GM19099 (cell line): Measurements from ENCODE around the gene SDK2.

Source experiments
- POLR2A ChIP-seq: IDR thresholded peaks from 3 replicates; pipeline ENCODE4 v1.6.1; 2011; ENCODE audit warnings: low read depth; ENCODE audit not compliant: insufficient read length; ENCODE audit errors: extremely low read depth

SDK2 gene

DNA sequence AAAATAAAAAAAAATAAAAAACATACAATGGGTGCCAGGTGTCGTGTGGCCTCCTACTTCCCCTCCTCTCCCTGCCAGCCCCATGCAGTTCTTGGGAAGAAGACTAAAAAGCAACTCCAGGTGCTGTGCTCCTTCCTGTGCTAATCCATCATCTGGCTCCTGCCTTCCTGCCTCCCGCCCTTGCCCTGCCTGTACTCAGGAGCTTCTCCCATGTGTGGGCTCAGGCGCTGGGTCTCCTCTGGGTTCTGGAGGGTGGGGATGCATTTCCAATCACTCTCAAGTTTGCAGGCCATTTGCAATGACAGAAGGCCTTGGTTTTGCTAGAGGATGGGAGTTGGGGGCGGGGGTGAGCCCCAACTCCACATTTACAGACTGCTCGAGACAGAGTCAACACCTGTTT is 122.9 kb downstream of the SDK2 start:
- TF ChIP-seq POLR2A = no peak

DNA sequence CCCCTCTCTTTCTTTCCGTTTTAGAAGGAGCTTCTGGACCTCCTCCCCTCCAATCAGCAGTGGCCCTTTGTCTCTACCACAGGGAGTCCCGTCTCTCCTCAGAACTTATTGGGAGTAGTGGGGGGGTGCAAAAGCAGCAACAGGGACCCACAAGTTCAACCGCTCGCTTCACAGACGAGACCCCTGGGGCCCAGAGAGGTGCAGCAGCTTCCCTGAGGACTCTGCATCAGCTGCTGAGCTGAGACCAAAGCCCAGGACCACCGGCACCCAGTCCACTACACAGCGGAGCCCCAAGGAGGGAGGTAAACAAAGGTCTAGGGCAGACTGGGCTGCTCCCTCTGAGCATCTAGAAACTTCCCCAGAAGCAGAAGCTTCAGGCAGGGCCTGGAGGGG is 123.9 kb downstream of the SDK2 start:
- TF ChIP-seq POLR2A = no peak

- no peak for TF ChIP-seq POLR2A
These were observed 124.4 kb downstream of the SDK2 start for GRCh38 chr17:73519714-73520368.

DNA sequence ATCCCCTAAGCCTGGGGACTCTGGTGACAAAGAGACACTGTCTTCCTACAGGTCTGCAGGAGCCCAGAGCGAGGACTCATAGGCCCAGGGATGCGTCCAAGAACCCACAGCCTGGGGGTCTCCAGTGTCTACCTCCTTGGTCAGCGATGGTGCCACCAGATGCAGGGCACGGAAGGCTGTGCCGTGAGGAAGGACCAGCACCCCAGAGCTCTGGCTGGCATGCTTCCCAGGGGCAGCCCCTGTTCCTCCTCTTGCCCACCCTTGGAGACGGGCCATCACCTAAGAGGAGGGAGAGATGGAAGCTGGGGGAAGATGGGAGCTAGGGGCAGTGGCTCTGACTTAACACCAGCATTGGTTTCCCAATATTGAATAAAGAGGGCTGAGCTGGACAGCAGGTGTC is 125.2 kb downstream of the SDK2 start:
- TF ChIP-seq POLR2A = no peak

GRCh38 chr17:73516431-73516830 is 127.8 kb downstream of the SDK2 start:
- no peak for TF ChIP-seq POLR2A

DNA sequence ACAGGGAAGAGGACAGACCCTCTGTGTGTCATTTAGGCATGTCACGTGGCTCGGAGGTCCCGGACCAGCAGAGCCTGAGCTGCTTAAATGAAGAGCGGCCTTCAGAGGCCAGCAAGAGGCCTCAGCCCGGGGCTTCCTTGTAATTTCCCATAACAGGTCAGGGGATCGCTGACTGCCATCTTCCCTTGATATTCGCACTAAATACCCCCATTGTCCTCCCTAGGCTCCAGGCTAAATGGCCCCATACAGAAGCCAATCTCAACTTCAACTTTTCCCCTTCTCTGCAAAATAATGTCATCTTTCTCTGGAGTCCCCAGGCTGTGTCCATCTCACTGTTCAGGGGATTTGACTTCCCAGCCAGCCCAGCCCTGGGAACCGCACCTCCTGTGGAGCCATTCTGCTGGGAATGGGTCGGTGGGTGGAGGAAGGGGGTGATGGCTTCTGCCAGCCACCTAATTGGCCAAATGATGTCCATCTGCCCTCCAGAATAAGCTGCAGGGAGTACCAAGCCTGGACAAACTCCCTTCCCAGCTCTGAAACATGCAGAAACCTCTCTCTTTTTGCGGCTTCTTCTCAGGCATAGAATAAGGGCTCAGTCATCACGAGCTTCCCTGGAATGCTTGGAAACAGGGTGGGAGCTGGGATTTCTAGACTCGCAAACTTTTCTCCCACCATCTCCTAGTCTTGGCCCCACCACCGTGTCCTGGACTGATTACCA is 129.9 kb downstream of the SDK2 start:
- no peak for TF ChIP-seq POLR2A

DNA sequence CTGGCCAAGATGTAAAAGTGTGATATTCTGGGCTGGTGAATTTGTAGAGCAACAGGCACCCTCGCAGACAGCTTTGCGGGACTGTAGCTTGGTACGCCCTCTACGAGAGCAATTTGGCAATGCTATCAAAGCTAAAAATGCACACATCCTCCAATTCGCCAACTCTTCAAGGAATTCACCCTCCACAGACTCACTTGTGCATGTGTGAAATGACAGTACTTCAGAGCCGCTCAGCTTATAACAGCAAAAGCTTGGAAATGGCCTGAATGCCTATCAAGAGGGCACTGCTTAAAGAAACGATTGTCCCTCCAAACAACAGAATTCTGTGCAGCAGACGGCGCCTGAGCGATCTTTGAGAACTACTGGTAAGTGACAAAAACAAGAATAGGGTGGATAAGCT is 130.8 kb downstream of the SDK2 start:
- TF ChIP-seq POLR2A = no peak

- TF ChIP-seq POLR2A = no peak
These were observed 132.5 kb downstream of the SDK2 start for GRCh38 chr17:73511719-73512115.

DNA sequence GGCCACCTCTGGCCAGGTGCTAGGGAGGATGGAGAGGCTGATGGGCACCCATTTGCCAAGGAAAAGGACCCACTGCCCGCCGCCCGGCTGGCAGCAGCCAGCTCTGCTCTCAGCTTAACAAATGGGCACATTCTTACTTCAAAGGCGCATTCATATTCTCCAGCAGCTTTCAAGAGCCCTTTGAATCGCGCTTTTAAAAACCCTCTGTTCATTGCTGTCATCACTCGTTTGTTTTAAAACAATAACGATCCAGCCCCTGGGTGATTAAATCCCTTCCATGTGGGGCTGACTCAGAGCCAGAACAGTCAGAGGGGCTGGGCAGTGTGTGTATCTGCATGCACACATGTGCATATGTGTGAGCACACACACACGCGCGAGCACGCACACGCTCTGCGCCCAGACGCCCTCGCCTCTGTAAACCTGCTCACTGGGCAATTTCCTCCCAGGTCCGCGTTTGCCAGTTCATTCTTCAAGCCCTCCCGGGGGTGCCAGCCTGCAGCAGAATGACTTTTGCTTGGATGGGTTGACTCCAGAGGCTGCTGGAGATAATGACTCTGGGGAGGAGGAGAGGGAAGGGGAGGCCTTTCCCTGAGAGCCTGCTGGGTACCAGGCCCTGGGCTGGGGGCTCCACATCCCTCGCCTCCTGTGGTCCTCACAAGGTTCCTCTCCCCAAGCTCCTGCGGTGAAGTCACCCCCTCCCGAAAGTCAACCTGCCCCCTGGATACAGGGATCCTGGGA is 133.1 kb downstream of the SDK2 start:
- no peak for TF ChIP-seq POLR2A

GRCh38 chr17:73508931-73509605 is 135.2 kb downstream of the SDK2 start:
- no peak for TF ChIP-seq POLR2A

DNA sequence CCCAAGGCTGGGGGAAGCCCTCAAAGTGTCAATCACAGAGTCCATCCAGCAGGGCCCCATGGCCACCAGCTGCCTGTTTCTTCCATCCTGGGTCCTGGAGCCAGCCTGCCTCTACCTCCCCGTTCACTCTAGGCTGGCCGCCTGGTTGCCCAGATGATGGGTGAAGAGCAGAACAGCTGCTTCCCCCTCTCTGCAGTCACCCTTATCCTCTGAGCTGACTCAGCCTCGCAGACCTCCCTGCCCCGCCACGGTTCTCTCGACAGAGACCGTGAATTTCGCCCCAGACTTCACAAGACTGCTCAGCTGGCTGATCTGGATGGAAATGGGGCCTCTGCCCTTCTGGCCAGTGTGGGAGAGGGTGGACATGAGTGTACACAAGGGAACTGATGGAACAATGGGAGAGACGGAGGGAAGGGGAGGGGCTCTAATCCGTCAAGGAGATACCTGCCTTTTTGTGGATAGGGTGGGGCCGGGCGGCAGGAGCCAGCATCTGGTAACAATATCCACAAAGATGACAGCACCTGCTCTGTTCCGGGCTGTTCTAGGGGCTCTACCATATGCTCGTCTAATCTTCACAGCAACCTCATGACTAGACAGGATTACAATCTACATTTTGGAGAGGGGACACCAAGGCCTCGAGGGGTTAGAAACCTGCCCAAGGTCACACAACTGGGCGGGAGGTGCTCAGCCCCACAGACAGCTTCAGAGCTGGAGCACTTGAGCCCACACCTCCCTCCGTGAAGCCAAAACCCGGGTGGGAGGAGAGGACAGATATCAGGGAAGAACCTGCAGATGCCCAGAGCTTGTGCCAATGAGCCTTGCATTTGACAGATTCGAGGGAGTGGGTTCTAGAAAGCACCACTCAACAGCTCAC is 136.0 kb downstream of the SDK2 start:
- TF ChIP-seq POLR2A = no peak

DNA sequence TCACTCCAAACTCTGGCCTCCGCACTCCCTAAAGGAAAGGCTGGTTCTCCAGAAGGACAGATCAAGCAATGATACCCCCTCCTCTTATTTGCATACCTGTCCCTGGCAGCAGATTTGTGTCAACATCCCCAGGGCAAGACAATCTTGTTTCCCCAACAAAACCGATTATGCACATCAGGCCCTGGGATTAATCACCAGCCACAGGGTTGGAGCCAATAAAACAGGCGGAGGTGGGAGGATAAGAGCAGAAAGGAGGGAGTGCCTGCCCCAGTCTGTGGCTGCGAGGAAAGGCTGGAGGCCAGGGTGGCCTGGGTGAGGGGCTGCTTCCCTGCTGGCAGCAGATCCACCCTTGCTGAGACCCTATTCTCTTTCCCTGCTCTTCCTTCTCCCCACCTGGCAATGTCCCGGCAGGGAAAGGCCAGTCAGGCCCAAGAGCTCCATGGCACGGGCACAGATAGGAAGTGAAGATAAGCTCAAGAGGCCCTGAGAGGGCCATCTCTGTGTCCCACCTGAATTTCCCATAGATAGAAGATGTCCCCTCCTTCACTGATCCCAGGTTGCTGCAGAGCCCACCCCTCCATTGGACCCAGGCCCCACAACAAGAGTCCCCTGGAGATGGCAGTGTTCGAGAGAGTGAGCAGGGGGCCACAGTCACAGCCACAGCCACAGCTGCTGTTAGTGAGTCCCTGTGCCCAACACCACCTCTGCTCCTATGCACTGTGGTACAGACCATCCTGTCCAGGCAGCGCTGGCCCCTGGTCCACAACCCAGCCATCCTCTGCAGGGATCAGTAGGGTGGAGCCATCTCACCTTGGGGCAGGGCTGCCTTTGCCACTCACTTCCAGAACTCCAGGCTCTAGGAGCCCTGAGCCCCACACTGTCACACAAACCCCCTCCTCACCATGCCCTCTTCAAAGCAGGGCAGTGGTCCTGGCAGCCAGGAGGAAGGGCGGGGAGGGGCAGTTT is 137.5 kb downstream of the SDK2 start:
- TF ChIP-seq POLR2A = no peak

- TF ChIP-seq POLR2A = no peak
These were observed 140.7 kb downstream of the SDK2 start for GRCh38 chr17:73503560-73503959.
